HG03442 (cell line): ENCODE measurements around the gene SP1.
"Not testable (repeated sequence)": the region's sequence is repeated elsewhere in the genome, so short reads cannot be mapped to it uniquely, and the experiment has no call there.

Source experiments
- ATAC-seq: cut with Tn5 transposase; IDR thresholded peaks from one replicate; pipeline ENCODE4 v1.9.1; 2021; ENCODE audit warnings: mild to moderate bottlenecking, moderate library complexity; ENCODE audit not compliant: unreplicated experiment

Gene SP1

DNA sequence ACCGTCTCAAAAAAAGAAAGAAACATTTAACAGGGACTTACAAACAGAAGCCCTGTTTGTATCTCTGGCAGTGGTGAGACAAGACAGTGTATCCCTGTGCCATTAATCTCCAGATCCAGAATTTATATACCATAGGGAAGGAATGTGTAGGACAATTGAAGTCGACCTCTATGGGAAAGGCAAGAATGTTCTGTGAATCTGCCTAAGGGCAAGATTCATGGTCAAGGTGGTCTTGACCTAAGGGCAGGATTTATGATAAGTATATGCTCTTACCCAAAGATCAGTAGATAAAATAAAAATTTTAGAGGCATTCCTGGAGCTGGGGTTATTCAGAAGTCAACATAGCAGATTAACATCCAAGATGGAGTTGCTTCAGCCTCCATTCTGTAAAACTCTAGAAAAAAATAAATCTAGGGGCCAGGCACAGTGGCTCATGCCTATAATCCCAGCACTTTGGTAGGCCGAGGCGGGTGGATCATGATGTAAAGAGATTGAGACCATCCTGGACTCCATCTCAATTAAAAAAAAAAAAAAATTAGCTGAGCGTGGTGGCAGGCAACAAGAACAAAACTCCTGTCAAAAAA is 21.0 kb upstream of the SP1 start:
- no peak for ATAC-seq

DNA sequence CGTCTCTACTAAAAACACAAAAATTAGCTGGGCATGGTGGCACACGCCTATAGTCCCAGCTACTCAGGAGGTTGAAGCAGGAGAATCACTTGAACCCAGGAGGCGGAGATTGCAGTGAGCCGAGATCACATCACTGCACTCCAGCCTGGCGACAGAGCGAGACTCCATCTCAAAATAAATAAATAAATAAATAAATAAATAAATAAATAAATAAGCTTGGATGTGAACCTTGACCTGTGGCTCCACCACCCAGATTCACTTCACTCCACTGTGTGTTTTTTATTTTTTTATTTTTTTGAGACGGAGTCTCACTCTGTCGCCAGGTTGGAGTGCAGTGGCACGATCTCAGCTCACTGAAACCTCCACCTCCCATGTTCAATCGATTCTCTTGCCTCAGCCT is 18.3 kb upstream of the SP1 start:
- not testable (repeated sequence) for ATAC-seq

DNA sequence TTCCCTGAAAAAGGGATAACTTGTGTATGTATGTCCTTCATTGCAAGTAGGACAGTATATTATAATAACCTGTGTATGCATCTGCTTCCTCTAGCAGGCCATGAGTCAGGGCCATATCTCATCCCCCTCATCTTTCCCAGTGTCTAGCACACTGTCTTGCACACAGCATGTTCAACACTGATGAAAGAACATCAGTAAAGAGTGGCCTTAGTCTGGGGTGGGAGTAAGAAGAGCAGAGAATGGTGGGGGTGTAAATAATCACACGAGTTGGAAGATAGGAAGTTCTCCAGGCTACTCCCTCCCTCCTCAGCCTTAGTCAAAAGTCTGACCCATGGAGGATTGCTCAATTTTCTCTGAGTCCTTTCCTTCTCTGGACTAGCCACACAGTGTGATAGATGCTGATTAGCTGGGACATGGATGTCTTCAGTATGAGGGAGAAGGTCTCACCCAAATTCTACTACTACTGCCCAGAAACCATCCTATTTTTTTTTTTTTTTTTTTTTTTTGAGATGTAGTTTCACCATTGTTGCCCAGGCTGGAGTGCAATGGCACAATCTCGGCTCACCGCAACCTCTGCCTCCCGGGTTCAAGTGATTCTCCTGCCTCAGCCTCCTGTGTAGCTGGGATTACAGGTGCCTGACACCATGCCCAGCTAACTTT is 14.6 kb upstream of the SP1 start:
- ATAC-seq: no peak

DNA sequence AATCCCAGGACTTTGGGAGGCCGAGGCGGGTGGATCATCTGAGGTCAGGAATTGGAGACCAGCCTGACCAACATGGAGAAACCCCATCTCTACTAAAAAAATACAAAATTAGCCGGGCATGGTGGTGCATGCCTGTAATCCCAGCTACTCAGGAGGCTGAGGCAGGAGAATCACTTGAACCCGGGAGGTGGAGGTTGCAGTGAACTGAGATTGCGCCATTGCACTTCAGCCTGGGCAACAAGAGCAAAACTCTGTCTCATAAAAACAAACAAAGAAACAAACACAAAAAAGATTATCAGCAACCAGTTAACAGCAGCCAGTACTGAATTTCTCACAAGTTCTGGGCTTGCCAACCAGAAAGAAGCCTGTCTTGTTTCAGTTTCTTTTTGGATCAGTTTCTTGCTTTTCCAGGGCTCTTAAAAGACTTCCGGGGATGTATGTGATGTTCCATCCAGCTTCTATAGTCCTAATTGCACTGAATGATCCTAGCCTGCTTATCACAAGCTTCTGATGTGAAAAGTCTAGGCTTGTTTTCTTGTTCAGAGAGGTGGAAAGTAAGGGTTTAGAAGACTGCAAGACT is 6.3 kb upstream of the SP1 start:
- not testable (repeated sequence) for ATAC-seq

DNA sequence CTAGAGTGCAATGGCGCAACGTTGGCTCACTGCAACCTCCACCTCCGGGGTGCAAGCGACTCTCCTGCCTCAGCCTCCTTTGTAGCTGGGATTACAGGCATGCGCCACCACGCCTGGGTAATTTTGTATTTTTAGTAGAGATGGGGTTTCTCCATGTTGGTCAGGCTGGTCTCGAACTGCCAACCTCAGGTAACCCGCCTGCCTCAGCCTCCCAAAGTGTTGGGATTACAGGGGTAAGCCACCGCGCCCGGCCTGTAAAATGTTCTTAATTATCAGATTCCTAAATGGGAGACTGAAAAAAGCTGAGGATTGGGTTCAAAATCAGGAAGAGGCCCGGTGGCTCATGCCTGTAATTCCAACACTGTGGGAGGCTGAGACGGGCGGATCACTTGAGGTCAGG is 5.7 kb upstream of the SP1 start:
- not testable (repeated sequence) for ATAC-seq

DNA sequence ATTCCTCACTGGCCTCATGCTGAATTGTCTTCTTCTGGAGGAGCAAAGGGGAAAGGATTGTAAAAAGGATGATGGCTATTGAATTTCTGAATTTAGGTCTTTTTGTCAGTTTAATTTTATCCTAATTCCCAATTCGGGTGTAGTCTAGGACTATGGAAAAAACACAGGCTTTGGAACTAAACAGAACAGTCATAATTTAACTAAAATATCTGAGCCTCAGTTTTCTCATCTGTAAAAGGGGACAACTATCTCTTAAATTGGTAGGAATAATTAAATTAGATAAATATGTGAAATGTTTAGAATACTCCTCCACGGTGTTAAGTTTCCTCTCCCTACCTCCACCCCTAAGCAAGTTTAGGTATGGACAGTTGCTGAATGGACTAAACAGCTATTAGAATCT is 3.2 kb upstream of the SP1 start:
- no peak for ATAC-seq

DNA sequence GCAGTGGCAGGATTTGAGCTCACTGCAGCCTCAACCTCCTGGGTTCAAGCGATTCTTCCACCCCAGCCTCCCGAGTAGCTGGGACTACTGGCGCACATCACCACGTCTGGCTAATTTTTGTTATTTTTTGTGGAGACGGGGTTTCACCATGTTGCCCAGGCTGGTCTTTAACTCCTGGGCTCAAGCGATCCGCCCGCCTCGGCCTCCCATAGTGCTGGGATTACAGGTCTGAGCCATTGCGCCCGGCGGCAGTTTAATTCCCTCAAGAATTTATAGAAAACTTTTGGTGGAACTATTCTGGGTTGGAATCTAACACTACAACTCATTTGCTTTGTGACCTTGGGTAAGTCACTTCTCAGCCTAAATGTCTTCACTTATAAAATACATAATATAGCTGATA is 1.8 kb upstream of the SP1 start:
- no peak for ATAC-seq

DNA sequence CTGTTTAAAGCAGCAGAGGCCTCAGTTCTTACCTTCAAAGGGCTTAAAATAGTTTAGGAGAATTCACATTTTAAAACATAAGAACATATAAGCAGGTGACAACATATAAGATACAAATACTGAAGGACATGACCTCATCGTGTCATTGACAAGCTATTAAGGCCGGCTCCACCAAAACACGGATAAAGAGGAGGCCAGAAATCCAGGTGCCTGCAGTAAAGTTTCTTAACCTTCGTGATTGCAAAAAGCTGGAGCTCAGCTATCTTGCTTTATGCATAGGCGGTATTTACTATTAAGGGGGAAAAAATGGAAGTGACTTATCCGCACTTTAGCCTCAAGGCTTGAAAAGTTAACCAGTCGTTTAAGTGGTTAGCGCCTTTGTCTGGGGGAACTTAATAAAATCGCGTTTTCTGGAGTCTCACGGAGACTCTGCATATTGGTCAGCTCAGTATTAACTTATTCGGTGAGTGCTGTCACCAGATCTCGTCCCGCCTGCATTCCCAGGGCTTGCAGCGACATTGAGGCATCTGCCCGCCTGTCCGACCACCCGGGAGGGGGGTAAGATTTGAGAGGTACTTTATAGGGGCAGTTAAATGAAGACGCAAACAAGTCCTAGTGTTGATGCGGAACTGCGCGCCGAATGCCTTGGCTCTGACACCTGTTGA is 1.1 kb upstream of the SP1 start:
- no peak for ATAC-seq

DNA sequence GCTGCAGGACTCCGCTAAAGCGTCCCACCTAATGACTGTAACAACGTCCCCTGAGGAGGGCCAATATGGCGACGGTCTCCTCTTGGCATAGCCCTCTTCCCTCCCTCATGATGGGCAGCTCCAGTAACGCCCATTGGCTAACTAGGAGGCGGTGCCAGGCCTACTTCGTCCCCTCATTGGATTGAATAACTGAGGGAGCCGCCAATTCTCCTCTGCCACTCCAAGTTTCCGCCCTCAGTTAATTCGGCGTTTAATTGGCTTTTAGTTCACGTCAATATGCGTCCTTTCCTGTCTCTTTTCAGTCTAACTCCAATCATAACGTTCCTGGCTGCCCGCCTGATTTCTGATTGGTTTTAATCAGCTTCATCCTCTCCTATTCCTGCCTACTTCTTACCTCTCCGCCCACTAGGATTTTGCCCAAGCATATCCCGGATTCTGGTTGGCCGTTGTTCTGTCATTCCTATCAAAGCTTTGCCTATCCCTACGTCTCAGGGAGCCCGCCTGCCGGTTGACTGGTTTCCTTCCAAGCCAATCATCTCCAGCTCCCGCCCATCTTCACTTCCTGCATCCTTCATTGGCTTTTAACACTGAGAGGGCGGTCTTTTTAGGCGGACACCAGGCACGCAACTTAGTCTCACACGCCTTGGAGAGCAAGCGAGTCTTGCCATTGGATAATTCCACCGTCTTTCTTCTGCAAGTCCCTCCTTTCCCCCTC is 430 bp upstream of the SP1 start:
- peak; percentile 61 for ATAC-seq

DNA sequence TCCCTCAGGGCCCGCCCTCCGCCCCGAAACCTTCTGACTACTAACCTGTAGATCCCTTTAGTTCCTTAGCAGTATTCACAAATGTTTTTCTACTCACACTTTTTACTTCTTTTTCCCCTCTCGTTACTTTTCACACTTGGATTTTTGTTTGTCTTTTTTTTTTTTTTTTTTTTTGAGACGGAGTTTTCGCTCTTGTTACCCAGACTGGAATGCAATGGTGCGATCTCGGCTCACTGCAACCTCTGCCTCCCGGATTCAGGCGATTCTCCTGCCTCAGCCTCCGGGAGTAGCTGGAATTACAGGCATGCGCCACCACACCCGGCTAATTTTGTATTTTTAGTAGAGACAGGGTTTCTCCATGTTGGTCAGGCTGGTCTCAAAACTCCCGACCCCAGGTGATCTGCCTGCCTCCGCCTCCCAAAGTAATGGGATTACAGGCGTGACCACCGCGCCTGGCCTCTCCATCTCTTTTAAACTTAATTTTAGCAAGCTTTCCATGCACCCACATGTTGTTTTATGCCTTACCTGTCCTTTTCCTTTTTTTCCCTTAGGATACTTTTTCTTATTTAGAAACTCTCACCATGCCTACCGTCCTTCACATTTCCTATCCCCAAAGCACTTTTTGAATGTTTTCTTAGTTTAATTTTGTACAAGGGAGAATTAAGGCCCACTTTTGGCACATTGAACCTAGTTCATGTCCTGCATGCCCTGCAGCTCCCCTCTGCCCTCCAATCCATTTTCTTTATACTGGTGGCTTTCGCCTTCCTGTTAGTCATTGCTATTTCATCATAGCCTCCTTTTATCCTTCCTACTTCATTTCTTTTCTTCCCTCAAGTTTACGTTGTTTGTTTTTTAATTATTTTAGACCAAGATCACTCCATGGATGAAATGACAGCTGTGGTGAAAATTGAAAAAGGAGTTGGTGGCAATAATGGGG is 1.1 kb downstream of the SP1 start:
- ATAC-seq: no peak

DNA sequence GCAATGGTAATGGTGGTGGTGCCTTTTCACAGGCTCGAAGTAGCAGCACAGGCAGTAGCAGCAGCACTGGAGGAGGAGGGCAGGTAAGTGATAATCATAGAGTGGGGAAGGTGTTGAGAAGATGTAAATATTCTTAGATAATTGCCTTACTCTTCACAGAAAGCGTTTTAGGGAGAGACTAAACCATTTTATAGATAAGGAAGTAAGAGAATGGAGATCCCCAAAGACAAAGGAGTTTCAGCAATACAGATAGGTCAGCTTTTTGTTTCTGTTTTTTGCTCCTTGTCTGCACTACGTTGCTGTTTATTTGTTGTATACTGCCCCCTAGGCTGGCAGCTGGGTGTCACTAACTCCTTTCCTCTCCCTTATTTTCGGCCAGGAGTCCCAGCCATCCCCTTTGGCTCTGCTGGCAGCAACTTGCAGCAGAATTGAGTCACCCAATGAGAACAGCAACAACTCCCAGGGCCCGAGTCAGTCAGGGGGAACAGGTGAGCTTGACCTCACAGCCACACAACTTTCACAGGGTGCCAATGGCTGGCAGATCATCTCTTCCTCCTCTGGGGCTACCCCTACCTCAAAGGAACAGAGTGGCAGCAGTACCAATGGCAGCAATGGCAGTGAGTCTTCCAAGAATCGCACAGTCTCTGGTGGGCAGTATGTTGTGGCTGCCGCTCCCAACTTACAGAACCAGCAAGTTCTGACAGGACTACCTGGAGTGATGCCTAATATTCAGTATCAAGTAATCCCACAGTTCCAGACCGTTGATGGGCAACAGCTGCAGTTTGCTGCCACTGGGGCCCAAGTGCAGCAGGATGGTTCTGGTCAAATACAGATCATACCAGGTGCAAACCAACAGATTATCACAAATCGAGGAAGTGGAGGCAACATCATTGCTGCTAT is 2.0 kb downstream of the SP1 start:
- no peak for ATAC-seq

DNA sequence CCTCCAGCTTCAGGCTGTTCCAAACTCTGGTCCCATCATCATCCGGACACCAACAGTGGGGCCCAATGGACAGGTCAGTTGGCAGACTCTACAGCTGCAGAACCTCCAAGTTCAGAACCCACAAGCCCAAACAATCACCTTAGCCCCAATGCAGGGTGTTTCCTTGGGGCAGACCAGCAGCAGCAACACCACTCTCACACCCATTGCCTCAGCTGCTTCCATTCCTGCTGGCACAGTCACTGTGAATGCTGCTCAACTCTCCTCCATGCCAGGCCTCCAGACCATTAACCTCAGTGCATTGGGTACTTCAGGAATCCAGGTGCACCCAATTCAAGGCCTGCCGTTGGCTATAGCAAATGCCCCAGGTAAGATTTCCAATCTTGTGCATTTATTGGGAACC is 3.3 kb downstream of the SP1 start:
- no peak for ATAC-seq

DNA sequence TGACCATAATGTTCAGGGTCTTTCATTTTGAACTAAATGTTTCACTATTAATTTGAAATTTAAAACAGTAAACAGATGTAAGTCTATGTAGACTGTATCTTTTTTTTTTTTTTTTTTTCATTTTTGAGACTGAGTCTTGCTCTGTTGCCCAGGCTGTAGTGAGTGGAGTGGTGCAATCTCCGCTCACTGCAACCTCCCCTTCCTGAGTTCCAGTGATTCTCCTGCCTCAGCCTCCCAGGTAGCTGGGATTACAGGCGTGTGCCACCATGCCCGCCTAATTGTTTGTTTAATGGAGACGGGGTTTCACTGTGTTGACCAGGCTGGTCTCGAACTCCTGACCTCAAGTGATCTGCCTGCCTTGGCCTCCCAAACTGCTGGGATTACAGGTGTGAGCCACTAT is 6.4 kb downstream of the SP1 start:
- ATAC-seq: not testable (repeated sequence)

DNA sequence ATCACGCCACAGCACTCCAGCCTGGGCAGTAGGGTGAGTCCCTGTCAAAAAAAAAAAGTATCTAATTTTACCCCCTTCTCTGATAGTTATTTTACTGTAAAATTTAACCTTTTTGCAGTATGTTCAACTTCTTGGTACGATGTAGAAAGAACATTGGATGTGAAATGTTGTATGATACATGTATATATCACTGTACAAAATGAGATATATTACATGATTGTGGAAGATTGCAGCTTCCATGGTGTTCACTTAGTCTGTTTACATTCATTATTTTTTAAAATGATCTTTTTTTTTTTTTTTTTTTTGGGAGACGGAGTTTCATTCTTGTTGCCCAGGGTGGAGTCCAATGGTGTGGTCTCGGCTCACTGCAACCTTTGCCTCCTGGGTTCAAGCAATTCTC is 9.0 kb downstream of the SP1 start:
- no peak for ATAC-seq

DNA sequence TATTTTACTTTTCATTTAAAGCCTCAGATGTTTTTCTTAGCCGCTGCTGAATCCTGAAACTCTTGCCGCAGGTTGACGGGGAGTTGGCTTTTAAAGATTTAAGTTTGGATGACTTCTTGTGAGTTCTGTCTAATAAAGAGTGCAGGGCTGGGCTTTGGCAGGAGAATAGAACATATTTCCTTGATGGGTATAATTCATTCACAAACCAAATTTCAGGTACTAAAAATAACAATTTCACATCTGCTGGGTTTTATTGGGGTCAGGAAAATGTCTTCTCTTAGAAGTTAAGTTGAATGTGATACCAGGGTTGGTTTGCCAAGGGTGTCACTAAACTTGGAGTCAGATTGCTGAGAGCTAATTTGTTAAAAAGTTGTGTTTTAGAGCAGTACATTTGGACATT is 9.7 kb downstream of the SP1 start:
- ATAC-seq: no peak

DNA sequence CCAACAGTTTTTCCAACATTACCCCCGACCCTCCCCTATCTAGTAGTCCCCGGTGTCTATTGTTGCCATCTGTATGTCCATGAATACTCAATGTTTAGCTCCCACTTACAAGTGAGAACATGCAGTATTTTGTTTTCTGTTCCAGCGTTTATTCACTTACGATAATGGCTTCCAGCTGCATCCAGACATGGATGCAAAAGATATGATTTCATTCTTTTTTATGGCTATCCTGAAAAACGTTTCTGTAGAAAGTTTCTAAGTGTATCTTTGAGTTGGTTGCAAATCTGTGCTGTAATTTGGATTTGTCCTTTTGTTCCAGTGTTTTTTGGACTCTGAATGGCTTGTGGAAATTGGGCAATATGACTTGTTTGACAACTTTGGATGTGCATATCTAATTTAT is 11.7 kb downstream of the SP1 start:
- no peak for ATAC-seq

DNA sequence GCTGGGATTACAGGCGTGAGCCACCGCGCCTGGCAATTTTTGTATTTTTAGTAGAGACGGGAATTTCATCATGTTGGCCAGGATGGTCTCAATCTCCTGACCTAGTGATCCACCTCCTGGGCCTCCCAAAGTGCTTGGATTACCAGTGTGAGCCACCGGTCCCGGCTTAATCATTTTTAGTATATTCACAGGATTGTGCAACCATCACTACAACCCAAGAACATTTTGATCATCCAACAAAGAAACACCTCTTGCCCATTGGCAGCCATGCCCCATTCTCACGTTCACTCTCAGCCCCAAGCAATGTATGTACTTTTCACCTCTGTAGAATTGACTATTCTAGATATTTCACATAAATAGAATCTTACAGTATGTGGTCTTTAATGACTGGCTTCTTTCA is 19.9 kb downstream of the SP1 start:
- no peak for ATAC-seq

DNA sequence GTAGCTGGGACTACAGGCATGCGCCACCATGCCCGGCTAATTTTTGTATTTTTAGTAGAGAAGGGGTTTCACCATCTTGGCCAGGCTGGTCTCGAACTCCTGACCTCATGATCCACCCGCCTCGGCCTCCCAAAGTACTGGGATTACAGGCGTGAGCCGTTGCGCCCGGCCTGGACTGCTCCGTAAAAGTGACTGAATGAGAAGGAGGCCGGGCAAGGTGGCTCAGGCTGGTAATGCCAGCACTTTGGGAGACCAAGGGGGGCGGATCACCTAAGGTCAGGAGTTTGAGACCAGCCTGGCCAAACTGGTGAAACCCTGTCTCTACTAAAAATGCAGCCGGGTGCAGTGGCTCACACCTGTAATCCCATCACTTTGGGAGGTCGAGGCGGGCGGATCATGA is 22.4 kb downstream of the SP1 start:
- not testable (repeated sequence) for ATAC-seq

DNA sequence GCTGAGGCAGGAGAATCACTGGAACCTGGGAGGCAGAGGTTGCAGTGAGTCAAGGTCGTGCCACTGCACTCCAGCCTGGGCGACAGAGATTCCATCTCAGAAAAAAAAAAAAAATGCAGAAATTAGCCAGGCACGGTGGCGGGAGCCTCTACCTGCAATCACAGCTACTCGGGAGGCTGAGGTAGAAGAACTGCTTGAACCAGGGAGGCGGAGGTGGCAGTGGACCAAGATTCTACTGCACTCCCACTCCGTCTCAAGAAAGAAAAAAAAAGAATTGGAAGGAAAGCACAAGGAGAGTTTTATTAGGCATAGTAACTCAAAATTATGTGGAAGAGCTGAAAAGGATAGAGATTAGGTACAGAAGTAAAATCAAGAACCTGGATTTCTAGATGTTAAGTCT is 22.9 kb downstream of the SP1 start:
- no peak for ATAC-seq
